Frontal cortex (tissue), 4 donors: ENCODE results near the gene TPPP2. TPM values are rescaled to one million over a fixed set of nuclear protein-coding genes. Genes with fewer than 3 reads are reported as not detected.
"Not testable (repeated sequence)": the region's sequence is repeated elsewhere in the genome, so short reads cannot be mapped to it uniquely, and the experiment has no call there.

Experiments used
- DNase-seq, 2 donors: peaks; one replicate each; pipeline ENCODE4 v3.0.0; 2012; ENCODE audit warnings: low spot score in 2 of 2
- FAIRE-seq: peaks from 2 replicates; lab custom pipeline; 2012; peaks lifted over from hg19 to GRCh38; lab: Jason Lieb, UNC
- total RNA-seq: library from RNA; depleted of rRNA; stranded (reverse); fragments of >200 nt; gene quantifications from one replicate; pipeline ENCODE4 v1.2.3, GENCODE V29; 2014
- donor health status: control.
- donor health status: control.
- donor health status: control.

TPPP2 gene
- total RNA-seq, 1 donor from 2014 or later, result not detected

- FAIRE-seq (no peak), DNase-seq (no peak)
Measured at GRCh38 chr14:21034707-21035106, 4.7 kb downstream of the TPPP2 start, which contains the start of gene RNASE13. Gene RNASE13, minus strand, starts transcription at chr14:21034807. Its CDS starts 519 bp downstream, at chr14:21034288.

DNA sequence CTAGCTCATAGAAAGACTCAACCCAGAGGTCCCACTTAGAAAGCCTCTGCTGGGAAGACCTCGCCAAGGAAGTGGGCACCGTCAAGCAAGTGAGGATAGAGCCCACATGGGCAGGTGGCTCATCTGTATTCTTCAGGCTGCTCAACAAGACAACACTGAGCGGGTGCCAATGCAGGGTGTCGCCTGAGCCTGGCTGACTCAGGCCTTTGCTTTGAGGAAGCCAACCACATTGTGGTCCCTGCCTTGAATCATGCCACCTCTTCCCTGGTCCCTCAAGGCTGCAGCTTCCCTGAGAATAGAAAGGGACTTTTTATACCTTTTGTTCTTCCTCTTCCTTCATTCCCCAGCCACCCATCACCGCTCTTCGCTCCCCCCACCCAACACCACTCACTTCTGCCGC lies 6.7 kb downstream of the TPPP2 start:
- FAIRE-seq (no peak), DNase-seq (no peak)

DNA sequence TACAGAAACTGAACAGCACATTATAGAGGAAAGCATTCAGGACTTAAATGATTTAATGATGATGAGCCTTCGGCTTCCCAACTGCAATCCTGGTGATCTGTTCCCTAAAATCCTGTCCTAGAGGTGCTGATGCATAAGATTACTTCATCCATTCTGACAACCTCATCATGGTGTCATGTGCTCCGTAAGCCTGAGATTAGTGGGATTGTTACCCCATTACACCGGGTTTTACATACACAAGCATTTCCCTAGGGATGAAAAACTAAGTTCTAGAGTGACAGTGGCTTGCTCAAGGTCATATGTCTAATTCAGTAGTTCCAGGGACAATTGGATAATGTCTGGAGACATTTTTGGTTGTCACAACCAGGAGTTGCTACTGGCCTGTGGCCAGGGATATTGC lies 7.1 kb downstream of the TPPP2 start:
- FAIRE-seq, result no peak
- no peak for DNase-seq

DNA sequence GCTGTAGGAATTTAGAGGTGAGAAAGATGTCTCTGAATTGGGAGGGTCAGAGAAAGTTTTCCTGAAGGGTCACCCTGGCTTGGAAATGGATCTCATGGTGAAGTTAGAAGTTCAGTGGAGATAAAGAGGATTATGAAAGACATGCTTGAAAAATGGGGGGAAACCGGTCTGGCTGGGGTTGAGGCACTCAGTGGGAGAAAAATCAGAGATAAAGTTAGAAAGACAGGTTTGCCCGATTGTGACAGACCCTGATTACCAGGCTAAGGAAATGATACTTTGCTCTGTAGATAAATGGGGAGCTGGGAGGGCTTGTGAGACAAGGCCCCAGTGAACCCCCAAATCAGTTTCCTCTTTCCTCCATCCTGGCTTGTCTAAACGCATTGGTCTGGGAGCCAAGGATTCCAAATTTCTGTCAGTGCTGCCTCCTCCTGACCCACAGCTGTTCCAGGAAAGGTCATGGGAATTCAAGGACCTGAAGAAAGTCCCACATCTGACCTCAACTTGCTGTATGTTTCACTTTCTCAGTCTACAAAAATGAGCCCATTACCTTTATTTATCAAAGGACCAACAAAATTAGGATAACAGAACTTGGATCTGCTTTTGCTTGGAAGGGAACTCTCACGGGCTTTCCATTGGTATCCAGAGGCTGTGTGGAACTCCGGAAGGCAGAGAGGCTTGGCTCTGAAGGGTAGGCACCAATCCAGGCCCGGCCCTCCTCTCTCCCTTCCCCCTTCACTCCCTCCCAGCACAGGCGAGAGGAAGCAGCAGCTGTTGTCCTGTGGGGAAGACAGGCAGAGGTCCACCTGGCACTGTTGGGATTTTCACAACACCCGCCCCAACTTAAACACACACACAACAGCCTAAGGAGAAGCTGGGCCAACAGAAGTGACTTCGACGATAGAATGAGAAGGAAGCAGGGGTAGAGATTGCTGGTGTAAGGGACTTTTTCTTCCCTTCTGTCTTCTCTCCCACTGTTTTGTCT lies 8.7 kb downstream of the TPPP2 start:
- no peak for FAIRE-seq
- DNase-seq, result peak in 1 of 2 donors; percentile 45

- DNase-seq (peak; percentile 49 to 56), FAIRE-seq (no peak)
Measured at GRCh38 chr14:21039585-21040369, 9.8 kb downstream of the TPPP2 start.

- FAIRE-seq, result no peak
Measured at GRCh38 chr14:21040370-21040925, 10.4 kb downstream of the TPPP2 start.

DNA sequence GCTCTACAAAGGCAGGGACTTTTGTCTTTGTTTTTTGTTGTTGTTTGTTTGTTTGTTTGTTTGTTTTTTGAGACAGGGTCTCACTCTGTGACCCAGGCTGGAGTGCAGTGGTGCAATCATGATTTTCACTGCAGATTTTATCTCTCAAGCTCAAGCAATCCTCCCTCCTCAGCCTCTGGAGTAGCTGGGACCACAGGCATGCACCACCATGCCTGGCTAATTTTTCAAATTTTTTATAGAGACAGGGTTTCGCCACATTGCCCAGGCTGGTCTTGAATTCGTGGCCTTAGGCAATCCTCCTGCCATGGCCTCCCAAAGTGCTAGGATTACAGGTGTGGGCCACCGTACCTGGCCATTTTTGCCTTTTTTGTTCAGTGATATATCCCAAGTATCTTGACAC lies 10.9 kb downstream of the TPPP2 start:
- not testable (repeated sequence) for FAIRE-seq, DNase-seq

More at GRCh38 chr14:21040370-21040925, 10.4 kb downstream of the TPPP2 start:
- no peak for DNase-seq

- DNase-seq (no peak), FAIRE-seq (no peak)
Measured at GRCh38 chr14:21041676-21042433, 11.8 kb downstream of the TPPP2 start, which contains the start of gene RNASE7. Gene RNASE7, plus strand, starts transcription at chr14:21042362. Its CDS starts 631 bp downstream, at chr14:21042993.

DNA sequence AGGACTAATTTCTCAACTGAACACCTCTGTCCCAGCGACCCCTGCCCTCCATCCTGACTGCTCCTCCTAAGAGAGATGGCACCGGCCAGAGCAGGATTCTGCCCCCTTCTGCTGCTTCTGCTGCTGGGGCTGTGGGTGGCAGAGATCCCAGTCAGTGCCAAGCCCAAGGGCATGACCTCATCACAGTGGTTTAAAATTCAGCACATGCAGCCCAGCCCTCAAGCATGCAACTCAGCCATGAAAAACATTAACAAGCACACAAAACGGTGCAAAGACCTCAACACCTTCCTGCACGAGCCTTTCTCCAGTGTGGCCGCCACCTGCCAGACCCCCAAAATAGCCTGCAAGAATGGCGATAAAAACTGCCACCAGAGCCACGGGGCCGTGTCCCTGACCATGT lies 12.9 kb downstream of the TPPP2 start:
- DNase-seq (no peak), FAIRE-seq (no peak)

DNA sequence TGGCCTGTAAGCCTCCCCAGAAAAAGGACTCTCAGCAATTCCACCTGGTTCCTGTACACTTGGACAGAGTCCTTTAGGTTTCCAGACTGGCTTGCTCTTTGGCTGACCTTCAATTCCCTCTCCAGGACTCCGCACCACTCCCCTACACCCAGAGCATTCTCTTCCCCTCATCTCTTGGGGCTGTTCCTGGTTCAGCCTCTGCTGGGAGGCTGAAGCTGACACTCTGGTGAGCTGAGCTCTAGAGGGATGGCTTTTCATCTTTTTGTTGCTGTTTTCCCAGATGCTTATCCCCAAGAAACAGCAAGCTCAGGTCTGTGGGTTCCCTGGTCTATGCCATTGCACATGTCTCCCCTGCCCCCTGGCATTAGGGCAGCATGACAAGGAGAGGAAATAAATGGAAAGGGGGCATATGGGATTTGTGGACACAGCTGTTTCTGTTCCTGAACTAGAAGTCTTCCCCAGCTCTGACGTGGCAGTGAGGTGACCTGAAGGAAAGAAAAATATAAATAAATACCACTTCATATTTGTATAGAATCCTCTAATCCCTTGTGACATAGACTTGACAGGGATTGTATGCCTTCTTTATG lies 13.5 kb downstream of the TPPP2 start:
- FAIRE-seq (no peak), DNase-seq (no peak)

GRCh38 chr14:21043974-21044618 lies 14.1 kb downstream of the TPPP2 start:
- DNase-seq, result no peak
- no peak for FAIRE-seq

DNA sequence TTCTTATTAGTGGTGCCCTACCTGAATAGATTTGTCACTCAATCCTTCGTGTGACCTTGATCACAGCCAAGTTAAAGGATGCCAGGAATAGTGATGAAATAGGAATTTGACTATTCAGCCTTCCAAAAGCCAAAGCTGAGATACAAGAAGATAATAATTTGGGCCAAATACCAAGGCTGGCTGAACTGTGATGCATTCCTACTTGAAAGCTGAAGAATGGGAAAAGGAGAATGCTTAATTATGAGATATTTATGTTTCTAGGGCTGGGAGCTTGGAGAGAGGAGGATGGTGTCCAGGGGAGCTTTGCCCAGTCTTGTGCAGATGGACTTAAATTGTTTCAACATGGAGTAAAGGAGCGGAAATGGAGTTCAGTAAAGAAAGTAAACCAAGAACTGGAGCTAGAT lies 17.4 kb downstream of the TPPP2 start:
- FAIRE-seq (no peak), DNase-seq (no peak)

DNA sequence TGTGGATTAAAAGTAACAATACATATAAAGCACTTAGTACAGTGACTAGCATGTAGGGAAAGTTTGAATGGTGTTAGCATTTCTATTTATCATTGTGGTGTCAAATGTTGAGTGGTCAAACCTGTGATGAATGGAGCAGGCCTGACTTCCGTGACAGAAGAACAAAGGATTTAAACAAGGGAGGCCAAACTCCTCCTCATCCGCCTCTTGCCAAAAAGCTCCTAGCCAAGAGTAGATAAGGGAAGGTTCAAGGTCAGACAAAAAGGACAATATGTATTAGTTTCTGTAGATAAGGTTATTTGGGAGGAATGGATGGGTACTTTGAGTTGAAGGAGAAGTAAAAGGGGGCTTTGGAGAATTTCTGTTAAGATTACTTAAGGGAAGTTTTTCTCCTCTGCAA lies 18.6 kb downstream of the TPPP2 start:
- DNase-seq (no peak), FAIRE-seq (no peak)

- no peak for FAIRE-seq
- DNase-seq, result no peak
Measured at GRCh38 chr14:21049271-21049673, 19.3 kb downstream of the TPPP2 start.

DNA sequence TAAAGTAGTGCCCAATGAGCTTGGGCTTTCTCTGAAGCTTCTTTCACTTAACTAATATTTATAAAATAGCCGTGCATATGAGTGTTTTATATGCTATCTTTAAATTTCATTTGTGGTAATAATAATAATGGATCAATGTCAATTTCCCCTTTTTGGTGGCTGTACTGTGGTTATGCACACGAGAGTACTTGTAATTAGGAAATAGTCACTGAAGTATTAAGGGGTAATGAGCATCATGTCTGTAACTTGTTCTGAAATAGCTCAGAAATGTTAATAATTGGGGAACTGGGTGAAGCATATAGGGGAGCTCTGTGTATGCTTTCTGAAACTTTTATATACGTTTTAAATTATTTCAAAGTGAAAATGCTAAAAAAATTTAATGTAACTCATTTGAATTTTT lies 20.6 kb downstream of the TPPP2 start:
- no peak for DNase-seq
- FAIRE-seq, result no peak

- FAIRE-seq, result no peak
Measured at GRCh38 chr14:21053184-21054122, 23.4 kb downstream of the TPPP2 start.

DNA sequence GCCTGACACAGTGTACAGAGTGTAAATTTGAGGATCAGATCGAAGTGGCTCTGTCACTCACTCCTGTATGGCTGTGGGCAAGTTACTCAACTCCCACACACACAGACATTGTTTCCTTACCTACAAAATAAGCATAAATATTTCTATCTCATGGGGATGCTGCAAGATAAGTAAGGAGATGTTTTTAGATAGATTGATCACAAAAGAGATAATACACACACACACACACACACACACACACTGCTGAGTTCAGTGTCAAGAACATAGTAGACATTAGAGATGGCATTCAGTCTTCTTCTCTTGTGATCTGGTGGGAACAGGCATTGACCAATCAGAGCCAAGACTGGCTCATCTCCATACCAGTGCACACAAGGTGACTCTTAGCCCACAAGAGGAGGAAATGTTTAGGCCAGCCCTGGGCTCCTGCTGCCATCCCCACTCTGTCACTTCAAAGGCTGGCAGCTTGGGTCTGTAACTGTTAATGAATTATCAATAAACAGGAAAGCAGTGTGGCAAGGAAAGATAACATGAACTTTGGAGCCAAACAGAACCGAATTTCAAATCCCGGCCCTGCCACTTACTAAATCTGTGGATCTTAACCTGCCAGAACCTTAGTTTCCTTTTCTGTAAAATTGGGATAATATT lies 24.2 kb downstream of the TPPP2 start:
- FAIRE-seq (no peak), DNase-seq (no peak)

More at GRCh38 chr14:21053184-21054122, 23.4 kb downstream of the TPPP2 start:
- no peak for DNase-seq
